GM18511 (cell line): ENCODE measurements around the gene SWI5.
A peak's percentile ranks its signal among the peaks of the same experiment; 100 is the strongest.

Source experiments
- ATAC-seq: cut with Tn5 transposase; IDR thresholded peaks from one replicate; pipeline ENCODE4 v1.9.1; 2021; ENCODE audit warnings: mild to moderate bottlenecking, moderate library complexity; ENCODE audit not compliant: unreplicated experiment

Gene SWI5

GRCh38 chr9:128250839-128251731 is 25.0 kb upstream of the SWI5 start:
- peak; percentile 17 for ATAC-seq

GRCh38 chr9:128251732-128252100 is 24.4 kb upstream of the SWI5 start:
- ATAC-seq = no peak

GRCh38 chr9:128252317-128253139 is 23.5 kb upstream of the SWI5 start:
- ATAC-seq = no peak

GRCh38 chr9:128253140-128253990 is 22.7 kb upstream of the SWI5 start:
- no peak for ATAC-seq

GRCh38 chr9:128253991-128254346 is 22.1 kb upstream of the SWI5 start:
- no peak for ATAC-seq

GRCh38 chr9:128254362-128254761 is 21.7 kb upstream of the SWI5 start:
- no peak for ATAC-seq

GRCh38 chr9:128254855-128255759 is 21.0 kb upstream of the SWI5 start:
- no peak for ATAC-seq

- ATAC-seq = no peak
Measured at GRCh38 chr9:128257086-128257825, 18.8 kb upstream of the SWI5 start.

- no peak for ATAC-seq
Measured at GRCh38 chr9:128257907-128258306, 18.2 kb upstream of the SWI5 start.

- no peak for ATAC-seq
Measured at GRCh38 chr9:128258326-128258725, 17.8 kb upstream of the SWI5 start.

GRCh38 chr9:128259156-128259555 is 16.9 kb upstream of the SWI5 start:
- no peak for ATAC-seq

- ATAC-seq = no peak
Measured at GRCh38 chr9:128260340-128260739, 15.7 kb upstream of the SWI5 start.

GRCh38 chr9:128262687-128263086 is 13.4 kb upstream of the SWI5 start:
- ATAC-seq = no peak

- no peak for ATAC-seq
Measured at GRCh38 chr9:128265348-128265847, 10.7 kb upstream of the SWI5 start.

GRCh38 chr9:128266868-128267590 is 9.0 kb upstream of the SWI5 start:
- ATAC-seq = no peak

GRCh38 chr9:128271112-128271511 is 5.0 kb upstream of the SWI5 start:
- ATAC-seq = no peak

- ATAC-seq = no peak
Measured at GRCh38 chr9:128271512-128271911, 4.6 kb upstream of the SWI5 start.

GRCh38 chr9:128274245-128274644 is 1.8 kb upstream of the SWI5 start:
- no peak for ATAC-seq
